B cell (primary cell): ENCODE results near the gene PCBP3.

Experiments used
- EZH2 ChIP-seq: IDR thresholded peaks from 2 replicates; pipeline ENCODE4 v1.6.1; 2012; ENCODE audit warnings: borderline replicate concordance, low read depth, mild to moderate bottlenecking, moderate library complexity, low read length; ENCODE audit not compliant: insufficient read depth, poor library complexity, severe bottlenecking
- TF ChIP-seq, protein P1 (sequence below): fragments of 200-600 bp; IDR thresholded peaks from one replicate; pipeline ENCODE4 v1.8.0; 2022; ENCODE audit warnings: antibody characterized with exemption, mild to moderate bottlenecking

GRCh38 chr21:45853703-45854342 lies 210.3 kb downstream of the PCBP3 start:
- TF ChIP-seq, protein P1, sequence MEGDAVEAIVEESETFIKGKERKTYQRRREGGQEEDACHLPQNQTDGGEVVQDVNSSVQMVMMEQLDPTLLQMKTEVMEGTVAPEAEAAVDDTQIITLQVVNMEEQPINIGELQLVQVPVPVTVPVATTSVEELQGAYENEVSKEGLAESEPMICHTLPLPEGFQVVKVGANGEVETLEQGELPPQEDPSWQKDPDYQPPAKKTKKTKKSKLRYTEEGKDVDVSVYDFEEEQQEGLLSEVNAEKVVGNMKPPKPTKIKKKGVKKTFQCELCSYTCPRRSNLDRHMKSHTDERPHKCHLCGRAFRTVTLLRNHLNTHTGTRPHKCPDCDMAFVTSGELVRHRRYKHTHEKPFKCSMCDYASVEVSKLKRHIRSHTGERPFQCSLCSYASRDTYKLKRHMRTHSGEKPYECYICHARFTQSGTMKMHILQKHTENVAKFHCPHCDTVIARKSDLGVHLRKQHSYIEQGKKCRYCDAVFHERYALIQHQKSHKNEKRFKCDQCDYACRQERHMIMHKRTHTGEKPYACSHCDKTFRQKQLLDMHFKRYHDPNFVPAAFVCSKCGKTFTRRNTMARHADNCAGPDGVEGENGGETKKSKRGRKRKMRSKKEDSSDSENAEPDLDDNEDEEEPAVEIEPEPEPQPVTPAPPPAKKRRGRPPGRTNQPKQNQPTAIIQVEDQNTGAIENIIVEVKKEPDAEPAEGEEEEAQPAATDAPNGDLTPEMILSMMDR, result no peak
- TF ChIP-seq EZH2, result no peak
